HG03159 (cell line): Measurements from ENCODE around the gene NUPR2.
"Not testable (repeated sequence)": the region's sequence is repeated elsewhere in the genome, so short reads cannot be mapped to it uniquely, and the experiment has no call there.

Experiments
- ATAC-seq: cut with Tn5 transposase; IDR thresholded peaks from one replicate; pipeline ENCODE4 v1.9.1; 2021; ENCODE audit warnings: mild to moderate bottlenecking, moderate library complexity; ENCODE audit not compliant: unreplicated experiment

NUPR2 gene

GRCh38 chr7:56087445-56087844, 28.8 kb downstream of the NUPR2 start:
- no peak for ATAC-seq

- ATAC-seq: no peak
These were observed 29.5 kb downstream of the NUPR2 start for GRCh38 chr7:56086761-56087160.

GRCh38 chr7:56083150-56083785, 32.9 kb downstream of the NUPR2 start:
- no peak for ATAC-seq

GRCh38 chr7:56081626-56082340, 34.4 kb downstream of the NUPR2 start:
- no peak for ATAC-seq

GRCh38 chr7:56080726-56081435, 35.3 kb downstream of the NUPR2 start:
- ATAC-seq: not testable (repeated sequence)

- ATAC-seq: no peak
These were observed 36.6 kb downstream of the NUPR2 start for GRCh38 chr7:56079450-56080185.

- no peak for ATAC-seq
These were observed 38.0 kb downstream of the NUPR2 start for GRCh38 chr7:56078196-56078595.

- no peak for ATAC-seq
These were observed 38.5 kb downstream of the NUPR2 start for GRCh38 chr7:56077681-56078080.

GRCh38 chr7:56074371-56074791, 41.8 kb downstream of the NUPR2 start:
- ATAC-seq: peak; percentile 92

- not testable (repeated sequence) for ATAC-seq
These were observed 49.8 kb downstream of the NUPR2 start for GRCh38 chr7:56066376-56066775.
